Measurements from ENCODE around the gene MAK. TPM values are rescaled to one million over a fixed set of nuclear protein-coding genes. Genes with fewer than 3 reads are reported as not detected.

MAK gene
- polyA plus RNA-seq, 2 of the 4 experiments (the other 2 are of a cell fraction), result 0.05 to 0.09 TPM

GRCh38 chr6:10862361-10862760, 24.0 kb upstream of the MAK start:
- Histone ChIP-seq H3K27ac (no peak overlapping the region), H3K4me2 (no peak overlapping the region), H3K9me3 (no peaks in the 10 kb centered on the region), H3K4me3 (no peak overlapping the region), H3K4me1 (no peaks in the 10 kb centered on the region)
- WGBS (ENCODE audit: missing lambda C conversion rate), result 84% methylated on average over 4 of the region's 4 CpGs
- no peak for ATAC-seq
- CTCF ChIA-PET, result no interaction called here
- POLR2A ChIA-PET, result no interaction called here
- no peak for DNase-seq (ENCODE audit: low read depth in 1 of 2, low spot score in 1 of 2)
- no peak for TF ChIP-seq RAD21 (conservative IDR thresholded peaks at IDR 0.05 in 1 of 2, IDR thresholded peaks at IDR 0.05 in 1 of 2)
- no peak for TF ChIP-seq RNF2 (IDR thresholded peaks at IDR 0.05; ENCODE audit: borderline replicate concordance, low read depth)
- no peak for TF ChIP-seq SMC3 (IDR thresholded peaks at IDR 0.05)
- TF ChIP-seq FOSL2 (IDR thresholded peaks at IDR 0.05), result no peak
- TF ChIP-seq FOSL2 (CRISPR knock-in tag; IDR thresholded peaks at IDR 0.05), result no peak
- TF ChIP-seq NR3C1 (IDR thresholded peaks at IDR 0.05), result no peak
- FAIRE-seq, result no peak

DNA sequence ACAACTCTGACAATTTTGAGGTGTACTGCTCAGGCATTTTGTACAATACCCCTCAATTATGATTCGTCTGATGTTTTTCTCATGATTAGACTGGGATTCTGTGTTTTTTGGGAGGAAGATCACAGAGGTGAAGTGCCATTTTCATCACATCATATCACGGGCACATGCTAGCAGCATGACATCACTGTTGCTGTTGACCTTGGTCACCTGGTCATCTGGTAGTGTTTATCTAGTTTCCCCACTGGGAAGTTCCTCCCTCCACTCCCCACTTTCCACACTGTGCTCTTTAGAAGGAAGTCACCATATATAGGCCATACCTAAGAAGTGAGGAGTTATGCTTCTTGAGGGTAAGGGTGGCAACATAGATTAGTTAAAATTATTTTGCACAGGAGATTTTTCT, 22.7 kb upstream of the MAK start:
- WGBS (ENCODE audit: missing lambda C conversion rate), result 29% methylated on average over 2 of the region's 2 CpGs
- FAIRE-seq (no peak), DNase-seq (ENCODE audit: low read depth in 1 of 2, low spot score in 1 of 2) (no peak), ATAC-seq (no peak)
- Histone ChIP-seq H3K9me3 (no peaks in the 10 kb centered on the region), H3K4me1 (no peaks in the 10 kb centered on the region), H3K4me2 (no peak overlapping the region), H3K27ac (no peak overlapping the region), H3K4me3 (no peak overlapping the region)
- POLR2A ChIA-PET, result no interaction called here
- no peak for TF ChIP-seq NPAS2 (CRISPR knock-in tag; IDR thresholded peaks at IDR 0.05; ENCODE audit: borderline replicate concordance)
- no peak for TF ChIP-seq ZNF302 (CRISPR knock-in tag; IDR thresholded peaks at IDR 0.05)
- TF ChIP-seq TP53 (CRISPR knock-in tag; IDR thresholded peaks at IDR 0.05), result no peak
- TF ChIP-seq ZC3H11A (IDR thresholded peaks at IDR 0.05), result no peak
- no peak for TF ChIP-seq RAD21 (conservative IDR thresholded peaks at IDR 0.05 in 1 of 2, IDR thresholded peaks at IDR 0.05 in 1 of 2)
- no peak for TF ChIP-seq MAX (IDR thresholded peaks at IDR 0.05)
- TF ChIP-seq JUNB (IDR thresholded peaks at IDR 0.05), result no peak
- TF ChIP-seq RCOR1 (IDR thresholded peaks at IDR 0.05; ENCODE audit: low read depth, low read length), result no peak
- no peak for TF ChIP-seq GATA3 (IDR thresholded peaks at IDR 0.05; ENCODE audit: borderline replicate concordance)
- TF ChIP-seq, protein P1, sequence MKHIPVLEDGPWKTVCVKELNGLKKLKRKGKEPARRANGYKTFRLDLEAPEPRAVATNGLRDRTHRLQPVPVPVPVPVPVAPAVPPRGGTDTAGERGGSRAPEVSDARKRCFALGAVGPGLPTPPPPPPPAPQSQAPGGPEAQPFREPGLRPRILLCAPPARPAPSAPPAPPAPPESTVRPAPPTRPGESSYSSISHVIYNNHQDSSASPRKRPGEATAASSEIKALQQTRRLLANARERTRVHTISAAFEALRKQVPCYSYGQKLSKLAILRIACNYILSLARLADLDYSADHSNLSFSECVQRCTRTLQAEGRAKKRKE (CRISPR knock-in tag; IDR thresholded peaks at IDR 0.05; ENCODE audit: low read depth), result no peak
- no peak for TF ChIP-seq SMC3 (IDR thresholded peaks at IDR 0.05)
- TF ChIP-seq JUN (IDR thresholded peaks at IDR 0.05), result no peak
- CTCF ChIA-PET, result no interaction called here

- ATAC-seq, result no peak
Measured at GRCh38 chr6:10857259-10857658, 18.9 kb upstream of the MAK start.

More at GRCh38 chr6:10857259-10857658, 18.9 kb upstream of the MAK start:
- no peak for FAIRE-seq
- H3K4me2 ChIP-seq, result no peak overlapping the region
- 88% methylated on average over 2 of the region's 2 CpGs for WGBS (ENCODE audit: missing lambda C conversion rate)
- no peak overlapping the region for H3K4me3 ChIP-seq
- POLR2A ChIA-PET, result no interaction called here
- H3K27ac ChIP-seq, result no peak overlapping the region
- no peaks in the 10 kb centered on the region for H3K9me3 ChIP-seq
- no peak for TF ChIP-seq ZFP36 (IDR thresholded peaks at IDR 0.05; ENCODE audit: borderline replicate concordance, partially characterized antibody)
- TF ChIP-seq GATA3 (IDR thresholded peaks at IDR 0.05; ENCODE audit: borderline replicate concordance), result no peak
- TF ChIP-seq, protein P2, sequence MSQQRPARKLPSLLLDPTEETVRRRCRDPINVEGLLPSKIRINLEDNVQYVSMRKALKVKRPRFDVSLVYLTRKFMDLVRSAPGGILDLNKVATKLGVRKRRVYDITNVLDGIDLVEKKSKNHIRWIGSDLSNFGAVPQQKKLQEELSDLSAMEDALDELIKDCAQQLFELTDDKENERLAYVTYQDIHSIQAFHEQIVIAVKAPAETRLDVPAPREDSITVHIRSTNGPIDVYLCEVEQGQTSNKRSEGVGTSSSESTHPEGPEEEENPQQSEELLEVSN (IDR thresholded peaks at IDR 0.05; ENCODE audit: borderline replicate concordance, low read depth), result no peak
- TF ChIP-seq KDM1A (IDR thresholded peaks at IDR 0.05; ENCODE audit: low read depth), result no peak
- TF ChIP-seq CBX2 (IDR thresholded peaks at IDR 0.05; ENCODE audit: borderline replicate concordance, low read depth), result no peak
- no peak for TF ChIP-seq PHF8 (IDR thresholded peaks at IDR 0.05; ENCODE audit: borderline replicate concordance, low read depth)
- no peak for TF ChIP-seq BHLHE40 (IDR thresholded peaks at IDR 0.05; ENCODE audit: low read depth, low read length)
- TF ChIP-seq, protein P3, sequence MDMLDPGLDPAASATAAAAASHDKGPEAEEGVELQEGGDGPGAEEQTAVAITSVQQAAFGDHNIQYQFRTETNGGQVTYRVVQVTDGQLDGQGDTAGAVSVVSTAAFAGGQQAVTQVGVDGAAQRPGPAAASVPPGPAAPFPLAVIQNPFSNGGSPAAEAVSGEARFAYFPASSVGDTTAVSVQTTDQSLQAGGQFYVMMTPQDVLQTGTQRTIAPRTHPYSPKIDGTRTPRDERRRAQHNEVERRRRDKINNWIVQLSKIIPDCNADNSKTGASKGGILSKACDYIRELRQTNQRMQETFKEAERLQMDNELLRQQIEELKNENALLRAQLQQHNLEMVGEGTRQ (IDR thresholded peaks at IDR 0.05), result no peak
- no peak for TF ChIP-seq SREBF2 (IDR thresholded peaks at IDR 0.05)
- no peak for TF ChIP-seq ELK1 (IDR thresholded peaks at IDR 0.05; ENCODE audit: low read depth, low read length)
- no peak for TF ChIP-seq POLR2AphosphoS2 (conservative IDR thresholded peaks at IDR 0.05; ENCODE audit: low read length)
- no peak for TF ChIP-seq FOSB (CRISPR knock-in tag; IDR thresholded peaks at IDR 0.05)
- TF ChIP-seq, protein P1 (CRISPR knock-in tag; IDR thresholded peaks at IDR 0.05; ENCODE audit: low read depth), result no peak
- no peak for TF ChIP-seq NFE2L2 (conservative IDR thresholded peaks at IDR 0.05; ENCODE audit: low read length)
- TF ChIP-seq HES2 (IDR thresholded peaks at IDR 0.05), result no peak
- TF ChIP-seq SMC3 (IDR thresholded peaks at IDR 0.05), result no peak
- TF ChIP-seq MYC (IDR thresholded peaks at IDR 0.05; ENCODE audit: borderline replicate concordance, low read length), result no peak
- H3K4me1 ChIP-seq, result no peaks in the 10 kb centered on the region
- CTCF ChIA-PET, result interaction anchor here (1.6 kb wide), 1 partner anchor 97 kb away, joined by 3 read pairs; no protein-coding TSS in a partner anchor
- DNase-seq (ENCODE audit: low read depth in 1 of 2, low spot score in 1 of 2), result no peak
